K562 (cell line): Measurements from ENCODE around the gene COL6A2. TPM values are rescaled to one million over a fixed set of nuclear protein-coding genes. Genes with fewer than 3 reads are reported as not detected.

ENCODE experiments used
- ATAC-seq: fragments of 200-7000 bp; cut with Tn5 transposase; 3 replicates; pipeline ENCODE4 v1.9.1; 2020; ENCODE audit warnings: moderate library complexity
- BruUV-seq: library from RNA; stranded (reverse); fragments of 400-500 nt; replicated peaks from 2 replicates; lab custom pipeline; 2021; lab: Mats Ljungman, UMichigan
- CTCF ChIA-PET: fragments of 300-600 bp; formaldehyde crosslinking; extraction: SDS; loops from one replicate; lab custom pipeline; 2021; ENCODE audit warnings: low intra/inter-chr PET ratio; lab: Yijun Ruan, JAX
- POLR2A ChIA-PET: fragments of 300-600, 350-650 bp; sonication (Branson Sonifier 250); formaldehyde crosslinking; extraction: SDS; loops from one replicate; lab custom pipeline; 2021; ENCODE audit warnings: antibody characterized with exemption, inconsistent platforms; lab: Yijun Ruan, JAX
- DNase-seq, 4 experiments: peaks; one replicate each; pipeline versions ENCODE4 v3.0.0 to v3.0.0-alpha.2; 2011 to 2018; ENCODE audit warnings: low spot score in 3 of 4, mixed read lengths in 3 of 4; ENCODE audit errors: extremely low read depth in 1 of 4
- FAIRE-seq: peaks from 2 replicates; lab custom pipeline; 2011; peaks lifted over from hg19 to GRCh38; lab: Jason Lieb, UNC
- H2AFZ ChIP-seq: 2 replicates; pipeline ENCODE4 v1.6.0; 2011; ENCODE audit warnings: low read depth, low read length, control low read depth, inconsistent platforms
- H3K27ac ChIP-seq: fragments of 200-600 bp; 3 replicates; pipeline ENCODE4 v1.8.0; 2011; ENCODE audit warnings: low read depth, mild to moderate bottlenecking, control low read depth, inconsistent platforms, low read length, moderate library complexity, mixed read lengths; ENCODE audit errors: extremely low read depth
- H3K27me3 ChIP-seq, 2 experiments: fragments of 300-600 bp in 1 of 2; 2 replicates in 1 of 2; 3 replicates in 1 of 2; pipeline versions ENCODE4 v1.6.0 to v1.8.0; 2011; ENCODE audit warnings: inconsistent platforms in 2 of 2, low read length in 2 of 2, mild to moderate bottlenecking in 1 of 2, mixed read lengths in 1 of 2, moderate library complexity in 1 of 2; ENCODE audit not compliant: control insufficient read depth in 2 of 2, insufficient read depth in 2 of 2
- H3K36me3 ChIP-seq: fragments of 300-600 bp; 3 replicates; pipeline ENCODE4 v1.8.0; 2011; ENCODE audit warnings: mild to moderate bottlenecking, low read length, inconsistent platforms; ENCODE audit not compliant: control insufficient read depth, insufficient read depth
- H3K4me1 ChIP-seq, 2 experiments: fragments of 200-600 bp in 1 of 2; replicated peaks in 1 of 2; 2 replicates in 1 of 2; 3 replicates in 1 of 2; pipeline versions ENCODE4 v1.5.1 to v1.8.0; 2011; ENCODE audit warnings: inconsistent platforms in 2 of 2, low read length in 2 of 2, mild to moderate bottlenecking in 1 of 2, mixed read lengths in 1 of 2, moderate library complexity in 1 of 2; ENCODE audit not compliant: control insufficient read depth in 2 of 2, insufficient read depth in 2 of 2
- H3K4me2 ChIP-seq: 2 replicates; pipeline ENCODE4 v1.6.1; 2011; ENCODE audit warnings: low read length, control low read depth, inconsistent platforms, mixed read lengths; ENCODE audit not compliant: insufficient read depth
- H3K4me3 ChIP-seq: fragments of 200-600 bp; sonication (generic), shearing (Covaris generic); 2 replicates; pipeline ENCODE4 v1.5.1; 2016; ENCODE audit warnings: control low read depth, inconsistent platforms
- H3K79me2 ChIP-seq: fragments of 200-600 bp; 3 replicates; pipeline ENCODE4 v1.8.0; 2011; ENCODE audit warnings: low read length, inconsistent platforms; ENCODE audit not compliant: control insufficient read depth, insufficient read depth
- H3K9ac ChIP-seq, 2 experiments: 2 replicates each; pipeline versions ENCODE4 v1.6.0 to v1.6.1; 2011; ENCODE audit warnings: low read depth in 2 of 2, low read length in 2 of 2, control low read depth in 1 of 2, inconsistent platforms in 1 of 2, mild to moderate bottlenecking in 1 of 2, mixed read lengths in 1 of 2; ENCODE audit not compliant: insufficient read depth in 1 of 2
- H3K9me1 ChIP-seq: one replicate; pipeline ENCODE4 v1.6.0; 2011; ENCODE audit warnings: inconsistent platforms, mild to moderate bottlenecking, low read length, moderate library complexity; ENCODE audit not compliant: control insufficient read depth, insufficient read depth
- H3K9me3 ChIP-seq: replicated peaks from 2 replicates; pipeline ENCODE4 v1.5.1; 2011; ENCODE audit warnings: low read depth, low read length, inconsistent platforms; ENCODE audit not compliant: control insufficient read depth, insufficient read depth
- H4K20me1 ChIP-seq: replicated peaks from 2 replicates; pipeline ENCODE4 v1.6.1; 2011; ENCODE audit warnings: low read length, inconsistent platforms, mixed read lengths; ENCODE audit not compliant: control insufficient read depth, insufficient read depth
- BHLHE40 ChIP-seq: IDR thresholded peaks from 2 replicates; pipeline ENCODE4 v1.6.1; 2011; ENCODE audit warnings: low read length, improper control_type of control experiment
- DMBX1 ChIP-seq: fragments of 250-450 bp; sonication (Bioruptor Pico); IDR thresholded peaks from 2 replicates; pipeline ENCODE4 v1.8.0; 2022; ENCODE audit warnings: inconsistent platforms, mild to moderate bottlenecking, moderate library complexity, borderline replicate concordance
- GABPB1 ChIP-seq: sonication (generic); formaldehyde crosslinking; IDR thresholded peaks from 2 replicates; pipeline ENCODE4 v1.8.0; 2022; ENCODE audit warnings: mild to moderate bottlenecking, missing genetic modification reagents
- HDAC2 ChIP-seq: fragments of 450-650 bp; IDR thresholded peaks from 2 replicates; pipeline ENCODE4 v1.6.1; 2016; ENCODE audit warnings: mild to moderate bottlenecking
- SLC30A9 ChIP-seq: fragments of 250-450 bp; sonication (Bioruptor Pico); IDR thresholded peaks from 2 replicates; pipeline ENCODE4 v1.8.0; 2022; ENCODE audit warnings: mild to moderate bottlenecking, moderate library complexity
- TAF7 ChIP-seq: fragments of 450-650 bp; IDR thresholded peaks from 2 replicates; pipeline ENCODE4 v1.6.1; 2016; ENCODE audit warnings: missing genetic modification characterization, missing compliant biosample characterization
- ZNF282 ChIP-seq: sonication (generic); formaldehyde crosslinking; IDR thresholded peaks from 2 replicates; pipeline ENCODE4 v1.8.1; 2023; ENCODE audit warnings: missing genetic modification reagents
- ZNF436 ChIP-seq: fragments of 250-450, 450-650 bp; sonication (Bioruptor Pico); formaldehyde crosslinking; IDR thresholded peaks from 2 replicates; pipeline ENCODE4 v1.7.0; 2020; ENCODE audit warnings: mild to moderate bottlenecking
- WGBS: fragments of 100-300 bp; shearing (Covaris generic); methylation state at CpG from one replicate; pipeline ENCODE4 v1.1.6; 2016; ENCODE audit warnings: low coverage, mixed read lengths; ENCODE audit not compliant: insufficient coverage; ENCODE audit errors: missing lambda C conversion rate; 5-methylcytosine and 5-hydroxymethylcytosine counted together
- in situ Hi-C: fragments of 300-500 bp; cut with MboI; formaldehyde crosslinking; loops from 4 replicates; pipeline ENCODE4 v1.15.0; 2018; ENCODE audit warnings: inconsistent platforms, mixed read lengths
- intact Hi-C: fragments of 100-400 bp; cut with micrococcal nuclease; formaldehyde crosslinking; loops from 2 replicates; pipeline ENCODE4 v1.14.2; 2022
- polyA plus RNA-seq, 8 experiments: library from polyadenylated mRNA; depleted of rRNA in 4 of 8; stranded (reverse) in 5 of 8; unstranded in 3 of 8; fragments of >200 nt; fragmentation: Nextera tagmentation in 2 of 8; fragmentation: Illumina TruSeq in 1 of 8; extraction: Ambion mirVana in 2 of 8; extraction: Trizol in 1 of 8; gene quantifications; 2 replicates each; pipeline versions ENCODE4 v1.2.1 to v1.2.3, GENCODE V29; 2011 to 2014; ENCODE audit warnings: inconsistent platforms in 1 of 8, missing spikeins in 1 of 8
- total RNA-seq, 7 experiments: library from RNA; depleted of rRNA in 6 of 7; stranded (reverse); fragments of >200 nt in 6 of 7; fragmentation: Illumina TruSeq in 2 of 7; extraction: Trizol in 2 of 7; gene quantifications; 2 replicates each; pipeline versions ENCODE4 v1.2.1 to v1.2.3, GENCODE V29; 2011 to 2021; ENCODE audit warnings: low replicate concordance in 1 of 7
- TF ChIP-seq, protein P1 (sequence below), 3 experiments: IDR thresholded peaks in 2 of 3; conservative IDR thresholded peaks in 1 of 3; 2 replicates each; pipeline ENCODE4 v1.5.1; 2011 to 2012; ENCODE audit warnings: low read length in 3 of 3, mild to moderate bottlenecking in 3 of 3, control low read depth in 2 of 3, improper control_type of control experiment in 1 of 3, inconsistent platforms in 1 of 3, low read depth in 1 of 3, mixed read lengths in 1 of 3, moderate library complexity in 1 of 3; ENCODE audit not compliant: insufficient read depth in 2 of 3

COL6A2 gene
- total and polyA plus RNA-seq, 9 of the 15 experiments (the other 6 are each of a cell fraction or from before 2014, with no cell fraction given): 0.07 to 1.1 (median 0.24) TPM; not detected in 3

DNA sequence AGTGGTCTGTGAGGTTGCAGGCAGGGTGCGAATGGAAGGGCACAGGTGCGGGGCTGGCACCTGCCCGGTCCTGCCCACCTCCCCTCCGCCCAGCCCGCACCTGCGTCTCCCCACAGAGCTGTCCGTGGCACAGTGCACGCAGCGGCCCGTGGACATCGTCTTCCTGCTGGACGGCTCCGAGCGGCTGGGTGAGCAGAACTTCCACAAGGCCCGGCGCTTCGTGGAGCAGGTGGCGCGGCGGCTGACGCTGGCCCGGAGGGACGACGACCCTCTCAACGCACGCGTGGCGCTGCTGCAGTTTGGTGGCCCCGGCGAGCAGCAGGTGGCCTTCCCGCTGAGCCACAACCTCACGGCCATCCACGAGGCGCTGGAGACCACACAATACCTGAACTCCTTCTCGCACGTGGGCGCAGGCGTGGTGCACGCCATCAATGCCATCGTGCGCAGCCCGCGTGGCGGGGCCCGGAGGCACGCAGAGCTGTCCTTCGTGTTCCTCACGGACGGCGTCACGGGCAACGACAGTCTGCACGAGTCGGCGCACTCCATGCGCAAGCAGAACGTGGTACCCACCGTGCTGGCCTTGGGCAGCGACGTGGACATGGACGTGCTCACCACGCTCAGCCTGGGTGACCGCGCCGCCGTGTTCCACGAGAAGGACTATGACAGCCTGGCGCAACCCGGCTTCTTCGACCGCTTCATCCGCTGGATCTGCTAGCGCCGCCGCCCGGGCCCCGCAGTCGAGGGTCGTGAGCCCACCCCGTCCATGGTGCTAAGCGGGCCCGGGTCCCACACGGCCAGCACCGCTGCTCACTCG lies 34.1 kb downstream of the COL6A2 start (continued):
- TF ChIP-seq BHLHE40 (no peak), SLC30A9 (CRISPR knock-in tag) (no peak), TAF7 (tag) (no peak), DMBX1 (CRISPR knock-in tag) (no peak)

DNA sequence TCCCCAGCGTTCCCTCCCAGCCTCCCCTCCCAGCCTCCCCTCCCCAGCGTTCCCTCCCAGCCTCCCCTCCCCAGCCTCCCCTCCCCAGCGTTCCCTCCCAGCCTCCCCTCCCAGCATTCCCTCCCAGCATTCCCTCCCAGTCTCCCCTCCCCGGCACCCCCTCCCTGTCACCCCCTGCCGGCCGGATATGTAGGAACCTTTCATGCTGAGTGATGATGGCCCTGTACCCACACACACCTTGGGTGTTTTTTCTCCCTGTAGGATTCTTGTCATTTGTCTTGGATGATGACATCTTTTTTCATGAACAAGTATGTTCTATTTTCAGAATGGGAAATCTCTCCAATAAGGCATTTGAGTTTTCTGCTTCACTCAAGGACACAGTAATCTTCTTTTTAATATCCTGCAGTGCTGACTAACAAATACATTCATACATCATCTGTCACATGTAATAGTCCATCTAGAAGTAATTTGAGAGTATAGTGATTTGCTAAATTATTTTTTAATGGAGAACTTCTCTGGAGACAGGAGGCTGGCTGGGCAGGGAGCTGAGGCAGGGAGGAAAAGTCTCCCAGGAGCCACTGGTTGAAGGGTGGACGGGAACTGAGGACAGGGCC lies 38.0 kb downstream of the COL6A2 start:
- no peak overlapping the region for H3K4me3 ChIP-seq
- H2AFZ ChIP-seq: no peak overlapping the region
- H3K9me3 ChIP-seq: no peaks in the 10 kb centered on the region; the same call in 1 of the 2 replicates
- intact Hi-C loops (no loop called here), in situ Hi-C loops (no loop called here)
- no peaks in the 10 kb centered on the region for H3K79me2 ChIP-seq
- H3K9ac ChIP-seq: peak overlapping the region in 1 of 2 experiments; percentile 10; a peak in 1 of 4 replicates
- FAIRE-seq (no peak), ATAC-seq (no peak)
- no TSS peak for BruUV-seq
- no peak overlapping the region for H3K4me2 ChIP-seq
- ChIA-PET POLR2A (no interaction called here), CTCF (no interaction called here)
- peaks cover 34 to 62% of the 10 kb centered on the region in 2 experiments; a peak in 4 of 5 replicates for H3K27me3 ChIP-seq
- TF ChIP-seq ZNF436 (CRISPR knock-in tag): no peak
- TF ChIP-seq GABPB1 (CRISPR knock-in tag): no peak
- no peak for TF ChIP-seq HDAC2
- TF ChIP-seq, protein P1, sequence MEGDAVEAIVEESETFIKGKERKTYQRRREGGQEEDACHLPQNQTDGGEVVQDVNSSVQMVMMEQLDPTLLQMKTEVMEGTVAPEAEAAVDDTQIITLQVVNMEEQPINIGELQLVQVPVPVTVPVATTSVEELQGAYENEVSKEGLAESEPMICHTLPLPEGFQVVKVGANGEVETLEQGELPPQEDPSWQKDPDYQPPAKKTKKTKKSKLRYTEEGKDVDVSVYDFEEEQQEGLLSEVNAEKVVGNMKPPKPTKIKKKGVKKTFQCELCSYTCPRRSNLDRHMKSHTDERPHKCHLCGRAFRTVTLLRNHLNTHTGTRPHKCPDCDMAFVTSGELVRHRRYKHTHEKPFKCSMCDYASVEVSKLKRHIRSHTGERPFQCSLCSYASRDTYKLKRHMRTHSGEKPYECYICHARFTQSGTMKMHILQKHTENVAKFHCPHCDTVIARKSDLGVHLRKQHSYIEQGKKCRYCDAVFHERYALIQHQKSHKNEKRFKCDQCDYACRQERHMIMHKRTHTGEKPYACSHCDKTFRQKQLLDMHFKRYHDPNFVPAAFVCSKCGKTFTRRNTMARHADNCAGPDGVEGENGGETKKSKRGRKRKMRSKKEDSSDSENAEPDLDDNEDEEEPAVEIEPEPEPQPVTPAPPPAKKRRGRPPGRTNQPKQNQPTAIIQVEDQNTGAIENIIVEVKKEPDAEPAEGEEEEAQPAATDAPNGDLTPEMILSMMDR (IDR thresholded peaks at IDR 0.05 in 2 of 3, conservative IDR thresholded peaks at IDR 0.05 in 1 of 3; ENCODE audit: insufficient read depth in 2 of 3, low read depth in 1 of 3, low read length in 3 of 3): peak in 2 of 3 experiments; percentile 7 to 26; a peak in 2 of 6 replicates
- TF ChIP-seq ZNF282 (CRISPR knock-in tag): no peak
- TF ChIP-seq, all 486 proteins: peak for 1
- no peaks in the 10 kb centered on the region for H3K9me1 ChIP-seq
- H3K36me3 ChIP-seq: no peaks in the 10 kb centered on the region
- WGBS: 0% methylated on average over 2 of the region's 7 CpGs
- H3K4me1 ChIP-seq: peaks cover 0 to 41% of the 10 kb centered on the region in 2 experiments; a peak in 2 of 5 replicates
- H3K27ac ChIP-seq: no peak overlapping the region
- DNase-seq: peak in 2 of 4 experiments; percentile 67 to 70
- H4K20me1 ChIP-seq: peaks cover 13% of the 10 kb centered on the region
